HG03025 (cell line): ENCODE results near the gene ZNF750.

Experiments used
- ATAC-seq: cut with Tn5 transposase; IDR thresholded peaks from one replicate; pipeline ENCODE4 v1.9.1; 2021; ENCODE audit warnings: mild to moderate bottlenecking, moderate library complexity; ENCODE audit not compliant: unreplicated experiment, low FRiP score

Gene ZNF750

DNA sequence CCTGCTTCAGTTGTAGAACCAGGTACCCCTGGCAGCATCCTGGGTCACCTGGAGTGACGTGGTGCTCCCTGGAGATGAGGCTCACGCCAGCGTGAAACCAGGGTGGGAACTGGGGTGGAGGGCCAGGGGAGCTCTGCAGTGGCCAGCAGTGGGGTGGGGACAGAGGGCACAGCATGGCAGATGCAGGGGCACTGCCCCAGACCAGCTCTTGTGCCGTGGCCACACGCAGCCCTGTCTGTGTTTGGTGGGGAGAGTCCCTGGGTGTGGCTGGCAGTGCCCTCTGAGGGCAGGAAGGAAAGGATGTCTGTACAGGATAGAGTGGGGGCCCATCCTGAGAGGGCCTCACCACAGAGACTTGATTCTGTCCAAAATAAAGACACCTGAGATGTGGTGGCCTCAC lies 24.5 kb downstream of the ZNF750 start:
- ATAC-seq = no peak

GRCh38 chr17:82814834-82815233 lies 25.0 kb downstream of the ZNF750 start:
- ATAC-seq = no peak

- ATAC-seq = no peak
These were observed 26.3 kb downstream of the ZNF750 start for GRCh38 chr17:82813299-82814051.

DNA sequence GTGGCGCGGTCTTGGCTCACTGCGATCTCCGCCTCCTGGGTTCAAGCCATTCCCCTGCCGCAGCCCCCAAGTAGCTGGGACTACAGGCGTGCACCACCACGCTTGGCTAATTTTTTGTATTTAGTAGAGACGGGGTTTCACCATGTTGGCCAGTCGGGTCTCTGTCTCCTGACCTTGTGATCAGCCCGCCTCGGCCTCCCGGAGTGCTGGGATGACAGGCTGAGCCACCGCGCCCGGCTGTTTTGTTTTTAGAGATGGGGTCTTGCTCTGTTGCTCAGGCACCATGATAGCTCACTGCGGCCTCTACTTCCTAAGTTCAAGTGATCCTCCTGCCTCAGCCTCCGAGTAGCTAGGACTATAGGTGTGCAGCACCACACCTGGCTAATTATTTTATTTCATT lies 27.2 kb downstream of the ZNF750 start:
- no peak for ATAC-seq

- ATAC-seq = no peak
These were observed 27.8 kb downstream of the ZNF750 start for GRCh38 chr17:82812058-82812457.

DNA sequence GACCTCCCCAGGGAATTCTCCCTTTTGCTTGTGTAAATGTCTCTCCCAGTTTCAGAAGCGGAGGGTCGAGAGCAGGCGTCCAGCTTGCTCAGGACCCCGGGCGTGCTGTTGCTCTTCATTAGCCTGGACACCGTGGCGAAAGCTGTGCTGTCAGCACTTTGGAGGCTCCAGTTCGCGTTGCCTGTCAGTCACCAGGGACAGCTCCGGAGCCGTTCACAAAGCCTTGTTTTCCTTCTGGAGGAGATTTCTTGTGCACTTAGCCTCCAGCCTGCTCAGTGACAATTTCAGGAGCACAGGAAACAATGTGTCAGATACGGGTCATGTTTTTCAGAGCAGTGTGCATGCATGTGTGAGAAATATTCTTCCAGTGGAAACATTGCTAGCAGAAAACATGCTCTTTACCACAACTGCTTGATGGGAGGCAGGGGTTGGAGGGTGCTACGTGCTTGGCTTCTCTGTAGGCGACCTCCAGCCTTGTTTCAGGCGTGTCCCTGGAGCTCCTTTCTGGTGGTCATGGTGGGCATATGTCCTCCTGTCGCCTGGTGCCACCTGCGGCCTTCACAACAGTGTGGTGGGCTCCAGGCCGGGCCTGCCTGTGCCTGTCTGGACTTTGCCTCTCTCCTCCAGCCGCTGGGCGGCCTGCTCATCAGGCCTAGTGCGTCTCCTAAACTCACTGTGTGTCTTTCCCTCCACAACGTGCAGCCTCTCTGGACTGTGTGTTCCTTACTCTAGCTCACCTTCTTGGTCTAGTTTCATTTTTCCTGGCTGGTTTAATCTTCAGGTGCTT lies 29.0 kb downstream of the ZNF750 start:
- ATAC-seq = no peak

GRCh38 chr17:82808921-82809905 lies 30.6 kb downstream of the ZNF750 start:
- no peak for ATAC-seq

DNA sequence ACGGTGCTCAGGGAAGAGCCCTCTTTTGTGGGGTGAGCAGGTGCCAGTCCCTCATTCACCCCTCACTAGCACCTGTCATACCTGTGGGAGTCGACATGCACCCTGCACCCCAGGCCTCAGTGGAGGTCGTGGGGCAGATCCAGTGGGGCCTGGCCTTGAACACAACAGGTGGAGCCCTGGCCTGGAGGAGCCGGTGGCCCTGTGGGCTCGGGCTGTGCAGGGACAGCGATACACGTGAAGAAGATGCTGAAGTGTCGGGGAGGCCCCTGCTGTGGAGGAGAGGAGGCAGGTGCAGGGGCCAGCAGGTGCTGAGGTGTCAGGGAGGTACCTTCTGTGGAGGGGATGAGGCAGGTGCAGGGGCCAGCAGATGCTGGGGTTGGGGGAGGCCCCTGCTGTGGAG lies 31.8 kb downstream of the ZNF750 start:
- no peak for ATAC-seq

DNA sequence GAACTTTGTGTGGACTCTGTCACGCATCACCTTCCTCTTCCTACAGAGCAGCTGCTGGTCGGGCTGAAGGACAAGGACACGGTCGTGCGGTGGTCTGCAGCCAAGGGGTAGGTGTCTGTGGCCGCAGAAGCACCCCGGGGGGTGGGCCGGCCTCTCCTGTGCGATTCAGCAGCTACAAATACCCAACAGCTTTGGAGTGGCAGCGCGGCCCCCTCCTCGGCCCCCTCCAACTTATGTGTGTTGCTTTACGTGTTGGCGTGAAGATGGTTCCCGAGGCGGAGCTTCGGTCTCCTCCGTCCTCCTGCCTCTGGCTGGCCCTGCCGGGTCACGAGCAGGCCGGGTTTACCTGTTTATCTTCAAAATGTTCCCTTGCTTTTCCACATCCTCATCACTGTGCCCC lies 32.3 kb downstream of the ZNF750 start:
- no peak for ATAC-seq

DNA sequence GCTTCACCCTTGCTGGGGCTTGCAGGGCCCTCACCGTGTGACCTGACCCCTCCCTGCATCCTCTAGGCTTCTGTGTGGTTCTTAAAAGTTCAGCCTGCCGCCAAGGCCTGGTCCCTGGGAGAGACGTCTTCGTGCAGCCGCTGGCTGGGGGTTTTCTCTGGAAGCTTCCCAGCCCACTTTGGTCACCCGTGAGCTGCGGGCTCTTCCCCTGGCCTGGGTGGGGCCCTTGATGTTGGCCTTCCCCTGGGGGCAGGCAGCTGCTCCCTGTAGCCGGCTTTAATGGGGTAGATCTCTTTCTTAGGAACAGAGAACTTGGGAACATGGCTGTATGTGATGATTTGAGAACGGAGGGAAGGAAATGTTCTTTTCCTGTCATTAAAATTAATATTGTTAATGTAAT lies 32.7 kb downstream of the ZNF750 start:
- no peak for ATAC-seq

- no peak for ATAC-seq
These were observed 33.2 kb downstream of the ZNF750 start for GRCh38 chr17:82806645-82807044.

GRCh38 chr17:82805823-82806222 lies 34.0 kb downstream of the ZNF750 start:
- no peak for ATAC-seq

DNA sequence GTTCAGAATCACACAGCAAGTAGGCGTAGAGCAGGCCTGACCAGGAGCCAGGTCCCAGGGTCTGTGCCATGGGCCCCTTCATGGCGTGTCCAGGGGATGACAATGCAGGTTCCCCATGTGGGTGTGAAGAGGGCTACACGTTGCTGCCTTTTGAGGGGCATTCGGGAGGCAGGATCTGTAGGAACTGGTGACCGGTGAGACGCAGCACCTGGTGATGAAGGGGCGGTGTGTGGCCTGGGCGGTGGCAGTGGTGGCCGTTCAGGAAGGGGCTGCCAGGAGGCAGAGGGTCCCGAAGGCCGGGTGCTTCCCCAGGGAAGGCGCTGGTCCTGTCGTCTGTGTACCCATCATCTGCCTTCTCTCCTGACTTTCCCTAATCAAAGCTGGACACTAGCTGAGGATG lies 34.6 kb downstream of the ZNF750 start:
- ATAC-seq = no peak

DNA sequence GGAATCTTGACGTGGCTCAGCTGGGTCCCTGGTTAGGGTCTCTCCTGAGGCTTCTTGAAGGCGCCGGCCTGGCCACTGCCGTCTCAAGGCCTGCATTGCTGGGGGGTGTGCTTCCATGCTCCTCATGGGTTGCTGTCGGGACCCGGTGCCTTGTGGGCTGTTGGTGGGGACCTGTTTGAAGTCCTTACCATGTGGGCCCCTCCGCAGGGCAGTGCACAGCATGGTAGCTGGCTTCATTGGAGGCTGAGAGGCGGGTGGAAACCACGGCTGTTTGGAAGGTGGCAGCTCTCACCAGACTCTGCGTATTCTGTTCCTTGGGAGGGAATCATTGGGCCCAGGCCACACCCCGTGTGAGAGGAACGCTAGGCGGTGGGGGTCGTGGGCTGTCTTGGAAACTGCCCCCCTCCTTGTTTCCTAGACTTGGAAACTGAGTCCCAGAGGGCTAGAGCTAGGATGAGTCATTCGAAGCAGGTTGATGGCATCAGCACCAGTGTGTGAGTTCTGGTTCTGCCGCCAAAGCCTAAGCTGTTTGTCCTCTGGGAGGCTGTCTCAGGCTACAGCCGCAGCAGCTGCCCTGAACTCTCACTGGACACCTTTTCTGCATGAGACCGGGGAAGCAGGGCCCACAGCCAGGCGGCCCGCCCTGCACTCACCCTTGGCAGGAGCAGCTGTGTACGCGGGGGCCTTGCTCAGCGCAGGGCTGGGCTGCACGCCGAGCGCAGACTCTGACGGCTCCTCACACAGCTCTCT lies 35.2 kb downstream of the ZNF750 start:
- no peak for ATAC-seq

- no peak for ATAC-seq
These were observed 36.2 kb downstream of the ZNF750 start for GRCh38 chr17:82803606-82804005.

DNA sequence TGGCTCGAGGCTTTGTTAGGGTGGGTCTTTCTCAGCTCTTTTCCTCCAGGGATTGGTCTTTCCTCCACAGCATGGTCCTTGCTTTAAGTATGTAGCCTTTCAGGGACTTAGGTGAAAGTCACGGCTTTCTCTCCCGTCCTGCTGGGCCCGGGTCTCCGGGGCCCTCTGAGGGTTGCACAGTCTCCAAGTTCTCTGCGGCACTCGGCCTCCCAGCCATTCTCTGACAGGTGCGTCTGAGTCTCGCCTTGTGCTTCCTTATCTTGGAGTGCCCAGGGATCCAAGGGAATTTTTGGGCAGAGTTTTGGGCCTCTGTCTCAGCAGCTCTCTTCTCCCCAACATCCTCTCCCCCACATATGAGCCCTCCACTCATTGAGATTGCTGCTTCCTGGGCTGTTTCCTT lies 36.6 kb downstream of the ZNF750 start:
- ATAC-seq = no peak

DNA sequence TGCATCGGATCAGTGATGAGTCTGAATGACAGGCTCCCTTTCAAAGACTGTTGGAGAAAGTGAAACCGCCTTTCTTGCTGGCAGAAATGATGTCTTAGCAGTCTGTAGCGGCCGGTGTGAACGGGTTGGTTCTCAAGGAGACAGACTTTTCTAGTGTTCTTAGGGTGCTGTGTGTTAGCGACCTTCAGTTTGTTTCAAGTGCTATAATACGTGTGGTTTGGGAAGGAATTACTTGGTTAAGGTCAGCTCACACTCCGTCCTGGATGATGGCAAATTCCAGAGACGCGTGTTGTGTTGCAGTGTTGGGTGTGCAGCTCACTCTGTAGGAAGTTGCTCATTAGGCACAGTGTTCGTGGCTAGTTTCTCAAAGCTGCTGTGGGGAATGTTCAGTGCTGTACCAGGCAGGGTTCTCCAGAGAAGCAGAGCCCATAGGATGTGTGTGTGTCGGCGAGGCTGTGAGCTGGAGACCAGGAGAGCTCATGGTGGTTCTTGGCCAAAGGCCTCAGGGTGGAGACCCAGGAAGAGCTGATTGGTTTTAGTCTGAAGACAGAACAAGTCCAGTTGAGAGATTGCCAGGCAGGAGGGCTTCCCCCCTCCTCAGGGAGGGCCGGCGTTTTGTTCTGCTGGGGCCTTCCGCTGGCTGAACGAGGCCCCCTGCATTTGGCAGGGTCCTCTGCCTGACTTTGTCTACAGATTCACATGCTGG lies 37.6 kb downstream of the ZNF750 start:
- no peak for ATAC-seq

GRCh38 chr17:82801377-82801970 lies 38.3 kb downstream of the ZNF750 start:
- ATAC-seq = no peak

GRCh38 chr17:82800885-82801284 lies 38.9 kb downstream of the ZNF750 start:
- no peak for ATAC-seq
